HUES64 (cell line): ENCODE data around the gene SHCBP1.
"Not testable (repeated sequence)": the region's sequence is repeated elsewhere in the genome, so short reads cannot be mapped to it uniquely, and the experiment has no call there.

ENCODE experiments used
- H3K27ac ChIP-seq: 2 replicates; pipeline ENCODE4 v1.7.0; 2013; ENCODE audit warnings: low read depth, low read length, inconsistent platforms
- H3K27me3 ChIP-seq: 2 replicates; pipeline ENCODE4 v1.6.1; 2013; ENCODE audit warnings: mild to moderate bottlenecking, low read length; ENCODE audit not compliant: insufficient read depth
- H3K36me3 ChIP-seq: 2 replicates; pipeline ENCODE4 v1.6.1; 2013; ENCODE audit warnings: mild to moderate bottlenecking, low read length; ENCODE audit not compliant: insufficient read depth
- H3K4me1 ChIP-seq: 2 replicates; pipeline ENCODE4 v1.6.1; 2013; ENCODE audit warnings: mild to moderate bottlenecking, low read length, moderate library complexity; ENCODE audit not compliant: insufficient read depth
- H3K4me3 ChIP-seq: 2 replicates; pipeline ENCODE4 v1.5.1; 2013; ENCODE audit warnings: mild to moderate bottlenecking, low read length, moderate library complexity
- H3K9ac ChIP-seq: 2 replicates; pipeline ENCODE4 v1.6.1; 2013; ENCODE audit warnings: mild to moderate bottlenecking, low read depth, low read length
- H3K9me3 ChIP-seq: 2 replicates; pipeline ENCODE4 v1.6.1; 2013; ENCODE audit warnings: low read depth, low read length; ENCODE audit not compliant: insufficient read depth
- WGBS: fragments of 150-250, 120-280 bp; methylation state at CpG from one replicate; pipeline ENCODE4 v1.1.7; 2013; ENCODE audit warnings: missing lambda C conversion rate; 5-methylcytosine and 5-hydroxymethylcytosine counted together

The SHCBP1 gene

DNA sequence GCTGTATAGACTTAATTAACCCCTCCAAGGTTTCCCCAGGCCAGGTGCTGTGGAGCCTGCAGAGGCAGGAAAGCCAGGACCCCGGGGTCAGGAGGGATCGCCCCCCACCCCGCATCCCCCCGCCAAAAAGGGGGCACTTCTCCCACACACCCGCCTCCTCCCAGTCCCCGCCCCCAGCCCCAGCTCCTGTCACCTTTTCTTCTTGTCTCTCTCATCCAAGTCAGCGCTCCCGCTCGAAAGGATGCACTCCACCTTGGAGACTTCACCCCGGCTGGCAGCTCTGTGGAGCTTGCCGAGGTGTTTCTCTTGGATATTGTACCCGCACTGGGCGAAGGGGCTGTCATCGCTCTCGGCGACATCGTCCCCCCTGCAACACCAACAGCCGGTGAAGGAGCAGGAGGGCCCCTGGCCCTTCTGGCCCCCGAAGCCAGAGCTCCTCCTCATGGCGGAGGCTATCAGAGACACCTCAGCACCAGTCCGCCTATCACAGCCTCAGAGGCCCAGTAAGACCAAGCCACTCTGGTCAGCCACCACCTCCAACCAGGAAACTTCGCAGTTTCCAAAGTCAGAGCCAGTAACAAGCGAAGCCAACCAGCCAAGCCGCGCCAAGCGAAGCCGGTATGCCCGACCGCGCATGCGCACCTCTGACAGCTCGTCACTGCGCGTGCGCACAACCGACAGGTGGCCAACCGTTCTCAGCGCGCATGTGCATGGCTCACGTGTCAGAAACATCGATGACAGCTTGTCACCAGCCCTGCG lies 52.5 kb downstream of the SHCBP1 start:
- Histone ChIP-seq H3K9me3 (no peaks in the 10 kb centered on the region), H3K27me3 (no peaks in the 10 kb centered on the region), H3K4me3 (no peak overlapping the region), H3K4me1 (no peaks in the 10 kb centered on the region; the same call in 1 of the 2 replicates), H3K9ac (no peak overlapping the region), H3K36me3 (no peaks in the 10 kb centered on the region), H3K27ac (no peak overlapping the region)
- 94% methylated on average over 42 of the region's 42 CpGs for WGBS

DNA sequence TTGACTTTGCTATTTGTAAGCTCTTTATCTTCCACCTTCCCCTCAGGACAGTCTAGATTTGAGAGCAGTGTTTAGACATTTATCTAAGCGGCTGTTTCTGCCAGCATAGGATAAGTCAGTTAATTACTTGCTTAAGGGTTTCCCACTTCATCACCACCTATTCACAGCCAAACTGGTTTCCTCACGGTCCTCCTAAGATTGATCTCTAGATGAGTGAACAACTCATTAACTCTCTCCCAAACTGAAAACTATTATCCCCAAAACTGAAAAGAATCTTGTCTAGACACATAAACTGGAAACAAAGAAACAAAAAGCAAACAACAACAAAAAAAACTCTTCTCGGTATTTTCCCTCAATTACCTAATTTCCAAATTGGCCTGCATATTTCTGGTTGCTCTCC lies 58.2 kb downstream of the SHCBP1 start:
- no peak overlapping the region for H3K4me3 ChIP-seq
- H3K9me3 ChIP-seq = no peaks in the 10 kb centered on the region
- no peak overlapping the region for H3K27ac ChIP-seq
- no peaks in the 10 kb centered on the region for H3K36me3 ChIP-seq
- H3K9ac ChIP-seq = no peak overlapping the region
- 79% methylated on average over 3 of the region's 3 CpGs for WGBS
- H3K4me1 ChIP-seq = no peaks in the 10 kb centered on the region
- H3K27me3 ChIP-seq = peaks cover 2% of the 10 kb centered on the region; the same call in 1 of the 2 replicates

DNA sequence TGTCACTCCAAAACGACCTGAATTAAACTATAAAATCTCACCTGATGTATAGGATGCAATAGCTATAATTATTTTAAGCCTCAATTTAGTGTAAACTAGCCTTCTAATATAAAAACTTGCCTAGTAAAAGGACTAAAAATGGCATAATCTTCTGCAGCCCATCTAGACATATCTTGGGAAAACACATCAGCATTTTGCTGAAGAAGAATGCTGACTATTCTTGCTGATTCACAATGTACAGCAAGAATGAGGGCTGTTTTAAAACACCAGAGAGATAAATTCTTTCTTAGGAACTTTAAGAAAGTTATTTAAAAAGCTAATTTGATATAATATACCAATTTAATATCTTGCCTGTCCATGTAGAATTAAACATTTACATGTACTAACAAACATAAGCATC lies 63.2 kb downstream of the SHCBP1 start:
- Histone ChIP-seq H3K4me3 (no peak overlapping the region), H3K9ac (no peak overlapping the region)
- 33% methylated on average over 1 of the region's 1 CpG for WGBS

DNA sequence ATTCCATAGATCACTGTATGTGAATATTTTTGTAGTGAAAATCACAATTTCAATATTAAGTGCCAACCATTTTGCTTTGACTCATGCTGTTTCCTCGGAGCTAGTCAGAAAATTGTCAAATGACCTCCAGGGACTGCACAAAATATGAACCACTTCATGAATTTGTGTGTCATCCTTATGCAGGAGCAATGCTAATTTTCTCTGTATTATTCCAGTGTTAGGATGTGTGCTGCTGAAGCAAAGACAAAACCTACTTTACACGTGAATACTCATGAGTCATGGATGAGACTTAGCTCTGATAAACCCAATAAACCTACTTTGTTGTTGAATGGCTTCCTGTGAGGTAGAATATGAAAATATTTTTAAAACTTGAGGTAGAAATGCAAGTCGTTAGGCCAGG lies 65.2 kb downstream of the SHCBP1 start:
- Histone ChIP-seq H3K4me1 (no peaks in the 10 kb centered on the region), H3K36me3 (no peaks in the 10 kb centered on the region), H3K9me3 (no peaks in the 10 kb centered on the region), H3K4me3 (no peak overlapping the region), H3K27me3 (peaks cover 10% of the 10 kb centered on the region; the same call in 1 of the 2 replicates), H3K27ac (no peak overlapping the region), H3K9ac (no peak overlapping the region)
- 74% methylated on average over 2 of the region's 3 CpGs for WGBS

More for the DNA sequence above, 63.2 kb downstream of the SHCBP1 start:
- Histone ChIP-seq H3K27me3 (peaks cover 10% of the 10 kb centered on the region; the same call in 1 of the 2 replicates), H3K4me1 (no peaks in the 10 kb centered on the region), H3K27ac (no peak overlapping the region), H3K9me3 (no peaks in the 10 kb centered on the region), H3K36me3 (no peaks in the 10 kb centered on the region)

DNA sequence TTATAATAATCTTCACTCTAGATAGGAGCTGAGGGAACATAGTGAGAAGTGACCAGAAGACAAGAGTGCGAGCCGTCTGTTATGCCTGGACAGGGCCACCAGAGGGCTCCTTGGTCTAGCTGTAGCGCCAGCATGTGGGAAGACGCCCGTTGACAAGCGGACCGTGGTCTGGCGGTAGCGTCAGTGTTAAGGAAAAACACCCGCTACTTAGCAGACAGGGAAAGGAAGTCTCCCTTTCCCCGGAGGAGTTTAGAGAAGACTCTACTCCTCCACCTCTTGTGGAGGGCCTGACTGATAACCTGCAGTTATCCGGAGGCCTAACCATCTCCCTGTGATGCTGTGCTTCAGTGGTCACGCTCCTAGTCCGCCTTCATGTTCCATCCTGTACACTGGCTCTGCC lies 66.7 kb downstream of the SHCBP1 start:
- not testable (repeated sequence) for H3K27me3 ChIP-seq, H3K4me3 ChIP-seq, H3K4me1 ChIP-seq, H3K9me3 ChIP-seq, H3K36me3 ChIP-seq, H3K27ac ChIP-seq, H3K9ac ChIP-seq
- WGBS = 17% methylated on average over 14 of the region's 14 CpGs

DNA sequence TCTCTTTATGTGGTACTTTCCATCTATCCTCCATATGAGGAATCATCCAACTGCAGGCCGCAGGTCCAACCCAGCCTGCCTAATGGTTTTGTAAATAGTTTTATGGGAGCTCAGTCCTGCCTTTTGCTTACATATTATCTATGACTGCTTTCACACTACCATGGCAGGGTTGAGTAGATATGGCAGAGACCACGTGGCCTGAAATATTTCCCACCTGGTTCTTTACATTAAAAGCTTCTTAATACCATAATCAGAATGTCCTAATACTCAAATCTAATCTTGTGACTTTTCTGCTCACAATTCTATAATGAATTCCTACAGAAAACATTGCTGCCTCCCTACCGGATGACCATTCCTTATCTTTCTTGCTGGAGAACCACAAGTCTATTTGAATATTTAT lies 71.7 kb downstream of the SHCBP1 start:
- H3K4me3 ChIP-seq = no peak overlapping the region
- H3K9me3 ChIP-seq = peaks cover 4% of the 10 kb centered on the region; the same call in 1 of the 2 replicates
- H3K9ac ChIP-seq = no peak overlapping the region
- WGBS = 44% methylated on average over 2 of the region's 3 CpGs
- H3K27ac ChIP-seq = no peak overlapping the region
- no peaks in the 10 kb centered on the region for H3K4me1 ChIP-seq
- H3K36me3 ChIP-seq = no peaks in the 10 kb centered on the region
- no peaks in the 10 kb centered on the region for H3K27me3 ChIP-seq
